Upper lobe of left lung (tissue), 4 donors: ENCODE measurements around the gene RPS10.

Source experiments
- EP300 ChIP-seq, 4 donors: sonication (generic); formaldehyde crosslinking; IDR thresholded peaks; one replicate each; pipeline ENCODE4 v1.5.1; 2017; ENCODE audit warnings: antibody characterized with exemption in 4 of 4, control low read depth in 2 of 4
- TF ChIP-seq, protein P1 (sequence below), 6 experiments: fragments of 450-650 bp in 4 of 6; fragments of 200-600 bp in 2 of 6; sonication (generic) in 2 of 6; IDR thresholded peaks; one replicate each; pipeline ENCODE4 v1.5.1; 2016 to 2019; ENCODE audit warnings: antibody characterized with exemption in 6 of 6

DNA sequence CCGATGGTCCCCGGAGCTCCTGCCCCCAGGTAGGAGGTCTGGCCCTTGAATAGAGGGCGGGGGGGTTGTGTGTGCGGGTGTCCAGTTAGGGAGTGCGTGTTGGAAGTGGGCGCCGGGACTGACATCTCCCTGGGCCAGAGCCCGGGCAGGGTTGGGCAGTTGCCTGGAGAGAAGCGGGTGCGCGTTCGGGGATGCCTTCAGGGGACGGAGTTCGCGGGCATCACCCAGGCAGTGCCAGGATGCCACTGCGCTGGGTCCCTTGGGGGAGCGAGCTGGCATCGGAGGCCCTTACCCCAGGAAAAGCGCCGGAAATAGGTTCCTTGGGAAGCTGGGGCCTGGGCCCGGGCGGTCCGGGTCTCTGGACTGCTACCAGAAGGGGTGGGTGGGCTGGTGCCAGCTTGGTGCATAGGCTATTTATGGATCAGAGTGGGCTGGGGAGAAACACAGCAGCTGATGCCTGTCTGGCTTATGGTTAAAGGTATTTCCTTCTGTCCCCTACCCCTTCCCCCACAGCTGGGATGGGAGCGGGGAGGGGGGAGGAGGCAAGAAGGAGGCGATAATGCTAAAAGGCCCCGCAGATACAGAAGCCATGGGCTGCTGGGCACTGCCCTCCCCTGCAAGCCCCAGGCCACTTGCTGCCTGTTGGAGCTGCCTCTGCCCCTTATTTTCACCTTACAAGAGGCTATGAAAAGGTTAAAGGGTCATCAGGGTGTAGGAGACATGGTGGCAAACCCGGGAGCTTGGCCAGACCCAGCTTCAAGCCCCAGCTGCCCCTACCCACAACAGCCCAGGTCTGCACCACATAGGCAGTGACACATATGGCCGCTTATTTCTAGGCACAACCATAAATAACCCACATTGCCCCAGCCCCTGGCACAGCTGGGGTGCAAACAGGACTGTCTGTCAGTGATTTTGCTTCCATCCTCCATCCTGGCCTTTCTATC is 40.6 kb upstream of the RPS10 start:
- TF ChIP-seq, protein P1, sequence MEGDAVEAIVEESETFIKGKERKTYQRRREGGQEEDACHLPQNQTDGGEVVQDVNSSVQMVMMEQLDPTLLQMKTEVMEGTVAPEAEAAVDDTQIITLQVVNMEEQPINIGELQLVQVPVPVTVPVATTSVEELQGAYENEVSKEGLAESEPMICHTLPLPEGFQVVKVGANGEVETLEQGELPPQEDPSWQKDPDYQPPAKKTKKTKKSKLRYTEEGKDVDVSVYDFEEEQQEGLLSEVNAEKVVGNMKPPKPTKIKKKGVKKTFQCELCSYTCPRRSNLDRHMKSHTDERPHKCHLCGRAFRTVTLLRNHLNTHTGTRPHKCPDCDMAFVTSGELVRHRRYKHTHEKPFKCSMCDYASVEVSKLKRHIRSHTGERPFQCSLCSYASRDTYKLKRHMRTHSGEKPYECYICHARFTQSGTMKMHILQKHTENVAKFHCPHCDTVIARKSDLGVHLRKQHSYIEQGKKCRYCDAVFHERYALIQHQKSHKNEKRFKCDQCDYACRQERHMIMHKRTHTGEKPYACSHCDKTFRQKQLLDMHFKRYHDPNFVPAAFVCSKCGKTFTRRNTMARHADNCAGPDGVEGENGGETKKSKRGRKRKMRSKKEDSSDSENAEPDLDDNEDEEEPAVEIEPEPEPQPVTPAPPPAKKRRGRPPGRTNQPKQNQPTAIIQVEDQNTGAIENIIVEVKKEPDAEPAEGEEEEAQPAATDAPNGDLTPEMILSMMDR (IDR thresholded peaks at IDR 0.05), result no peak
- no peak for TF ChIP-seq EP300 (IDR thresholded peaks at IDR 0.05)
